Endothelial cell of umbilical vein (primary cell): ENCODE measurements around the gene DDA1.

Experiments used
- EZH2 ChIP-seq: IDR thresholded peaks from 2 replicates; pipeline ENCODE4 v1.6.1; 2012; ENCODE audit warnings: borderline replicate concordance, low read depth, mild to moderate bottlenecking, moderate library complexity, low read length, inconsistent platforms; ENCODE audit not compliant: severe bottlenecking
- MYC ChIP-seq: IDR thresholded peaks from one replicate; pipeline ENCODE4 v1.6.1; 2011; ENCODE audit warnings: mild to moderate bottlenecking, low read depth, low read length
- POLR2A ChIP-seq: IDR thresholded peaks from 2 replicates; pipeline ENCODE4 v1.6.1; 2012; ENCODE audit warnings: low read depth, mild to moderate bottlenecking, control low read depth, low read length
- POLR2AphosphoS5 ChIP-seq: IDR thresholded peaks from 2 replicates; pipeline ENCODE4 v1.6.1; 2012; ENCODE audit warnings: low read depth, mild to moderate bottlenecking, control low read depth, low read length, moderate library complexity; ENCODE audit not compliant: insufficient read depth
- TF ChIP-seq, protein P1 (sequence below), 2 donors: IDR thresholded peaks; 1 replicate in 1 of 2; 2 replicates in 1 of 2; pipeline ENCODE4 v1.5.1; 2011; ENCODE audit warnings: low read length in 2 of 2, mild to moderate bottlenecking in 2 of 2, moderate library complexity in 2 of 2, control low read depth in 1 of 2, inconsistent platforms in 1 of 2, low read depth in 1 of 2; ENCODE audit not compliant: insufficient read depth in 1 of 2; ENCODE audit errors: extremely low read depth in 1 of 2

DNA sequence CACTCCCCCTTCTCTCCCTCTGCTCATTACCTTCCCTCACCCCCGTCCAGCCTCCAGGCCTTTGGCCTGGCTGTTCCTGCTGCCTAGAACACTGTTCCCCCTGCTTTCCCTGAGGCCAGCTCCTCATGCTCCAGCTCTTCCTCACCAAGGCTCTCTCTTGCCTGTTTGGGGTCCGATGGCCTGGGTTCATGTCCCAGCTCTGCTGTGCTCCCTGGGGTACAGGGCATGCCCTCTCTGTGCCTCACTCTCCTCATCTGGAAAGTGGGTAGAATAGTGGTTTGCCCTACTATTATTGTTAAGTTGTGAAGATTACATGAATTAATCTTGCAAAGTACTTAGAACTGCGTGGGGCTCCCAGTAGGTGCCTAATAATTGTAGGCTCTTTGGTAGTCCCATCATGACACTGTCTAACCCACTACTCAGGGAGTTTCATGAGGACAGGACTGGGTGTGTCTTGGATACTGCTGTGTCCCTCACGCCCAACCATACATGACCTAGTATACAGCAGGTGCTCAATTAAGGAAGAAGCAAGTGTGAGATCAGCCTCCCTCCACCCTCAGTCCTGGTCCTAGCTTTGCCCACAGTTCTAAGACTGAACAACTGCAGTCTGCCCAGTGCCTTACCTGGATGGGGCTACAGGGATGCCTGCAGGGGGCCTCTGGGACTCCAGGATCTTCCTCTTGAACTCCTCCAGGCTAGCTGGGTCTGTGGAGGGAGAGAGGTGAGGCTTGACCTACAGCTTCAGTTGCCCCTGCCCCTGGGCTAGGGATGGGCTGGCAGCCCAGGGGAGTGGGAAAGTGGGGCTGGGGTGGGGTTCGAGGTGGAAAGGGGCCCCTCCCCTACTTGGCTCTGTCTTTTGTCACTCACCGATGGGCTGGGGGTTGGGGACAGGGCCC, 50.8 kb downstream of the DDA1 start:
- TF ChIP-seq, protein P1, sequence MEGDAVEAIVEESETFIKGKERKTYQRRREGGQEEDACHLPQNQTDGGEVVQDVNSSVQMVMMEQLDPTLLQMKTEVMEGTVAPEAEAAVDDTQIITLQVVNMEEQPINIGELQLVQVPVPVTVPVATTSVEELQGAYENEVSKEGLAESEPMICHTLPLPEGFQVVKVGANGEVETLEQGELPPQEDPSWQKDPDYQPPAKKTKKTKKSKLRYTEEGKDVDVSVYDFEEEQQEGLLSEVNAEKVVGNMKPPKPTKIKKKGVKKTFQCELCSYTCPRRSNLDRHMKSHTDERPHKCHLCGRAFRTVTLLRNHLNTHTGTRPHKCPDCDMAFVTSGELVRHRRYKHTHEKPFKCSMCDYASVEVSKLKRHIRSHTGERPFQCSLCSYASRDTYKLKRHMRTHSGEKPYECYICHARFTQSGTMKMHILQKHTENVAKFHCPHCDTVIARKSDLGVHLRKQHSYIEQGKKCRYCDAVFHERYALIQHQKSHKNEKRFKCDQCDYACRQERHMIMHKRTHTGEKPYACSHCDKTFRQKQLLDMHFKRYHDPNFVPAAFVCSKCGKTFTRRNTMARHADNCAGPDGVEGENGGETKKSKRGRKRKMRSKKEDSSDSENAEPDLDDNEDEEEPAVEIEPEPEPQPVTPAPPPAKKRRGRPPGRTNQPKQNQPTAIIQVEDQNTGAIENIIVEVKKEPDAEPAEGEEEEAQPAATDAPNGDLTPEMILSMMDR (IDR thresholded peaks at IDR 0.05; ENCODE audit: extremely low read depth in 1 of 2, insufficient read depth in 1 of 2, low read depth in 1 of 2, low read length in 2 of 2), result no peak
- TF ChIP-seq POLR2A, result no peak
- TF ChIP-seq POLR2AphosphoS5, result no peak
- TF ChIP-seq MYC, result no peak
- TF ChIP-seq EZH2, result no peak
